GM12801 (cell line): ENCODE data around the gene ZNF266.

Source experiments
- TF ChIP-seq, protein P1 (sequence below): IDR thresholded peaks from one replicate; pipeline ENCODE4 v1.5.1; 2011; ENCODE audit warnings: control low read depth; ENCODE audit not compliant: insufficient read length; ENCODE audit errors: extremely low read depth

The ZNF266 gene

DNA sequence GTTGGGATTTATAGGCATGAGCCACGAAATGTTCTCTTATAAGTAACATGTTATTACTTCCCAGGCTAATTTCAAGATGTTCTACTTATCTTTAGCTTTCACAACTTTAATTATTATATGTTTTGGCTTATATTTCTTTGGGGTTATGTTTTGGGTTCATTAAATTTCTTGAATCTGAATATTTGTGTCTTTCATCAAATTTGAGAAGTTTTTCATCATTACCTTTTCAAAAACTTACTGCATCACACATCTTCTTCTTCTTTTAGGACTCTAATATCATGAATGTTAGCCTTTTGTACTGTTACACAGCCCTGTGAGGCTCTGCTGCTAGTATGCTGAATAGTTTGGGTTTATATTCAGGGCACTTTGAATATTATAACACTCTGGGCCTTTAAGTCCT lies 9.7 kb upstream of the ZNF266 start:
- TF ChIP-seq, protein P1, sequence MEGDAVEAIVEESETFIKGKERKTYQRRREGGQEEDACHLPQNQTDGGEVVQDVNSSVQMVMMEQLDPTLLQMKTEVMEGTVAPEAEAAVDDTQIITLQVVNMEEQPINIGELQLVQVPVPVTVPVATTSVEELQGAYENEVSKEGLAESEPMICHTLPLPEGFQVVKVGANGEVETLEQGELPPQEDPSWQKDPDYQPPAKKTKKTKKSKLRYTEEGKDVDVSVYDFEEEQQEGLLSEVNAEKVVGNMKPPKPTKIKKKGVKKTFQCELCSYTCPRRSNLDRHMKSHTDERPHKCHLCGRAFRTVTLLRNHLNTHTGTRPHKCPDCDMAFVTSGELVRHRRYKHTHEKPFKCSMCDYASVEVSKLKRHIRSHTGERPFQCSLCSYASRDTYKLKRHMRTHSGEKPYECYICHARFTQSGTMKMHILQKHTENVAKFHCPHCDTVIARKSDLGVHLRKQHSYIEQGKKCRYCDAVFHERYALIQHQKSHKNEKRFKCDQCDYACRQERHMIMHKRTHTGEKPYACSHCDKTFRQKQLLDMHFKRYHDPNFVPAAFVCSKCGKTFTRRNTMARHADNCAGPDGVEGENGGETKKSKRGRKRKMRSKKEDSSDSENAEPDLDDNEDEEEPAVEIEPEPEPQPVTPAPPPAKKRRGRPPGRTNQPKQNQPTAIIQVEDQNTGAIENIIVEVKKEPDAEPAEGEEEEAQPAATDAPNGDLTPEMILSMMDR, result no peak

DNA sequence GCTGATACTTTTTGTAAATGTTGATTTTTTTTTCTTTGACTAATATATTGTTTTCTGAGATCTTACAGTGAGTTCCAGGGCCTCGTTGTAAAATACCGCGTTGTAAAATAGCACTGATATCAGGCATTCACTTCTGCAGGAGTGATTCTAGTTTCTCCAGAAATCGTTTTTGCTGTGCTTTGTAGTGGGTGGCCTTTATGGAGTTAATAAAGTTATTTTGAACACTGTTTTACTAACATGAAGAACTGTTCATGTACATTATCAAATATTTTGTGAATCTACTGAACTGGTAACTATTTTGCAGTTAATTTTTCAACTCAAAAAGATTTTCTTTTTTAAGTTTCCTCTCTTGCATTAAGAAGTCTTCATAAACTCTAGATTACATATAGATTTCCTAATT lies 985 bp upstream of the ZNF266 start:
- TF ChIP-seq, protein P1, result no peak

DNA sequence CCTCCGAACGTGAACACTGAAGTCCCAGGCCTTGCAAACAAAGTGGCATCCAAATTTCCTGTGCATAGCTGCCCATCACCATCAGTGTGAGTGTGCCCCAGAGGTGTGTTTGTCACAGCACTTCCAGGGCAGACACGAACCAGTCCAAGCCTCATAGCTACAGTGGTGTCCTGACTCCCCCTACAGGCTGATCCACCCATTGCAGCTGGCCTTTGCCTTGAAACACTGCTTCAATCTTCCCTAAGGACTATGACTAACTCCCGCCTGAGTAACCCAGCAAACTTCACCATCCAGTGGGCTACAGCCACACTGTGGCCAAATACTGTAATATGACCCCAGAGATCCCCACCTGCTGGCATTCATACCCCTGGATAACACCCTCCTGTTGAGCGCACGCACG lies 3.9 kb downstream of the ZNF266 start:
- TF ChIP-seq, protein P1, result no peak

DNA sequence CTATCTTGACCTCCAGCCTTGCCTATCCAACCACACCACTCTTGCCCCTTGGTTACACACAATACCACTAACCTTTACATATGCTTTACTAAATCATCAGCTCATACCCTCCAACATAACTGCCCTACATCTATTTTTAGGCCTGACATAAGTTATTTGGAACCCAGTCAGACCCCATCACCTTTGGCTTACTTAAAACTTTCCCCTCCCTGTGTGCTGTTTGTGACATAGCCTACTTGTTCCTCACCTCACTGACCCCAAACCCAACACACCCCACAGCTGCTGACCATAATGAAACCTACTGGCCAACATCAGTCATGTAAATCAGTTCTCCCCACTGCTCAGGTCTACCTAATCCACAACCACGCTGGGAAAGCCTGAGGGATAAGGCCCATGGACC lies 4.9 kb downstream of the ZNF266 start:
- TF ChIP-seq, protein P1, result no peak

DNA sequence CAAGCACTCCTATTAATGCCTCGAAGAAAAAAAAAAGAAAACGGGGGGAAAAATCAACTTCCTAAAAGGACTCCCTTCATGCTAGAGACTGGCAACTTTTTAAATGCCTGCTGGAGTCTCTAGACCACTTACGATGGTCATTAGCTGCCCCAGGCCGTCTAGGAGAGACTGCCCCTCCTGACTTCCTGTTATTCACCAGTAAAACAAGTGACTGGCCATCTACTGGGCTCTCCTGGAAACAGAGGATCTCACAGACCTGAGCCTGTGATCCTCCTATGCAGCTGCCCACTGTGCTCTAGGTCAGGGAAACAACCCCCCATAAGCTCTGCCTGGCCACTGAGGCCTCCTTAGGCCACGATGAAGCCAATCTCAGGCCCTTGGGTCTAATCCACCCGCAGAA lies 7.4 kb downstream of the ZNF266 start:
- TF ChIP-seq, protein P1, result no peak

DNA sequence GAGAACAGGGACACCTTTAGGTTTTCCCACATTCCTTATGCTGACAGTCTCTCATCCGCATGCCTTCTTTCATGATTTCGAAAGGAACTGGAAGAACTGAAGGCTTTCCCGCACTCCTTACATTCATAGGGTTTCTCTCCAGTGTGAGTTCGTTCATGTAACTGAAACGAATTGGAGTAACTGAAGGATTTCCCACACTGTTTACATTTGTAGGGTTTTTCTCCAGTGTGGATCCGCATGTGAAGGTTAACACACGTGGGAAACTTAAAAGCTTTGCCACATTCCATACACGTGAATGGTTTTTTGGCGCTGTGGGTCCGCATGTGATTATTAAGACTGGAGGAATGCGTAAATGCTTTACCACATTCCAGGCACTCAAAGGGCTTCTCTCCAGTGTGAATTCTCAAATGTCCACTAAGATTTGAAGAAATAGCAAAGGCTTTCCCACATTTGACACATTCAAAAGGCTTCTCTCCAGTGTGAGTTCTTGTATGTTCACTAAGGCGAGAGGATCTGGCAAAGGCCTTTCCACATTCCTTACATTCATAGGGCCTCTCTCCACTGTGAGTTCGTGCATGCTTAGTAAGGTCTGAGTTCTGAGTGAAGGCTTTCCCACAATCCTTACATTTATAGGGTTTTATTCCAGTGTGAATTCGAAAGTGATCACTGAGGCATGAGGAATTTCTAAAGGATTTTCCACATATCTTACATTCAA lies 22.0 kb downstream of the ZNF266 start:
- TF ChIP-seq, protein P1, result no peak

DNA sequence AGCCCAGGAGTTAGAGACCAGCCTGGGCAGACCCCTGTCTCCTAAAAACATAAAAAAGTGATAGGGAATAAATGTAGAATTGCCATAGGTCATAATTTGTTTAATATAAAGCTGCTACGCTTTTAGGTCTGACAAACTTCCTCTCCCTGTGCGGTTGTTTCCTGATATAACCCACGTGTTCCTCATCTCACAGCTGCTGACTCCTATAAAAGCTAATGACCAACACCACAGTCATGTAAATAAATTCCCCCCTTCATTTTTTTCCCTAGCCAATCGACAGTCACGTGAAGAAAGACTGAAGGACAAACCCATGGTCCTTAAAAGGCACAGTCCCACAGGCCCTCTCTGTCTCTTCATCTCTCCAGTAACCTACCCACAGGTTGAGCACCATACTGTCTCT lies 27.5 kb downstream of the ZNF266 start:
- TF ChIP-seq, protein P1, result no peak
